GM10266 (cell line): ENCODE measurements around the gene MPRIP.
"Not testable (repeated sequence)": the region's sequence is repeated elsewhere in the genome, so short reads cannot be mapped to it uniquely, and the experiment has no call there.

Experiments used
- DNase-seq: peaks from one replicate; pipeline ENCODE4 v3.0.0; 2012; ENCODE audit errors: extremely low spot score
- TF ChIP-seq, protein P1 (sequence below): IDR thresholded peaks from 2 replicates; pipeline ENCODE4 v1.5.1; 2012; ENCODE audit warnings: mild to moderate bottlenecking, low read depth; ENCODE audit not compliant: control insufficient read depth, insufficient read depth; ENCODE audit errors: missing control alignments

MPRIP gene

DNA sequence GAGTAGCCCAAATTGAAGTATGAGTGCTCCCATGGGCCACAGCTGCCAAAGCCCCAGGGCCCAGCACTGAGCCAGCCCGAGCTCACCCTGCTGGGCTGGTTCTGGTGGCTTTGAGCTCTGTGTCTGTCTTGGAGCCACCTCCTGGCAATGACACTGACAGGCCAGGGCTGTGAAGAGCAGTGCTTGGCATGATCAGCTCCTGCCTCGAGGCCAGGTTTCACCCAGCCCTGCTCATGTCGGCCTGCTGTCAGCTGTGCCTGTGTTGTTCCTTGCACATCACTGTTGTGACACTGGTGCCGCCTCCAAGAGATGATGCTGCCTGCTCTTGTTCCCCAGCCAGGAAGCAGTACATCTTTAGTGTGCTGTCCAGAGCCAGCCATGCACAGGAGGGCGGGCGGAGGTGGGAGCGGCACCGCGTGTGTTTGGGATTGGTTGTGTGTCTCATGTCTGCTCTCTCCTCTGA lies 137.9 kb downstream of the MPRIP start:
- TF ChIP-seq, protein P1, sequence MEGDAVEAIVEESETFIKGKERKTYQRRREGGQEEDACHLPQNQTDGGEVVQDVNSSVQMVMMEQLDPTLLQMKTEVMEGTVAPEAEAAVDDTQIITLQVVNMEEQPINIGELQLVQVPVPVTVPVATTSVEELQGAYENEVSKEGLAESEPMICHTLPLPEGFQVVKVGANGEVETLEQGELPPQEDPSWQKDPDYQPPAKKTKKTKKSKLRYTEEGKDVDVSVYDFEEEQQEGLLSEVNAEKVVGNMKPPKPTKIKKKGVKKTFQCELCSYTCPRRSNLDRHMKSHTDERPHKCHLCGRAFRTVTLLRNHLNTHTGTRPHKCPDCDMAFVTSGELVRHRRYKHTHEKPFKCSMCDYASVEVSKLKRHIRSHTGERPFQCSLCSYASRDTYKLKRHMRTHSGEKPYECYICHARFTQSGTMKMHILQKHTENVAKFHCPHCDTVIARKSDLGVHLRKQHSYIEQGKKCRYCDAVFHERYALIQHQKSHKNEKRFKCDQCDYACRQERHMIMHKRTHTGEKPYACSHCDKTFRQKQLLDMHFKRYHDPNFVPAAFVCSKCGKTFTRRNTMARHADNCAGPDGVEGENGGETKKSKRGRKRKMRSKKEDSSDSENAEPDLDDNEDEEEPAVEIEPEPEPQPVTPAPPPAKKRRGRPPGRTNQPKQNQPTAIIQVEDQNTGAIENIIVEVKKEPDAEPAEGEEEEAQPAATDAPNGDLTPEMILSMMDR: no peak
- DNase-seq: no peak

DNA sequence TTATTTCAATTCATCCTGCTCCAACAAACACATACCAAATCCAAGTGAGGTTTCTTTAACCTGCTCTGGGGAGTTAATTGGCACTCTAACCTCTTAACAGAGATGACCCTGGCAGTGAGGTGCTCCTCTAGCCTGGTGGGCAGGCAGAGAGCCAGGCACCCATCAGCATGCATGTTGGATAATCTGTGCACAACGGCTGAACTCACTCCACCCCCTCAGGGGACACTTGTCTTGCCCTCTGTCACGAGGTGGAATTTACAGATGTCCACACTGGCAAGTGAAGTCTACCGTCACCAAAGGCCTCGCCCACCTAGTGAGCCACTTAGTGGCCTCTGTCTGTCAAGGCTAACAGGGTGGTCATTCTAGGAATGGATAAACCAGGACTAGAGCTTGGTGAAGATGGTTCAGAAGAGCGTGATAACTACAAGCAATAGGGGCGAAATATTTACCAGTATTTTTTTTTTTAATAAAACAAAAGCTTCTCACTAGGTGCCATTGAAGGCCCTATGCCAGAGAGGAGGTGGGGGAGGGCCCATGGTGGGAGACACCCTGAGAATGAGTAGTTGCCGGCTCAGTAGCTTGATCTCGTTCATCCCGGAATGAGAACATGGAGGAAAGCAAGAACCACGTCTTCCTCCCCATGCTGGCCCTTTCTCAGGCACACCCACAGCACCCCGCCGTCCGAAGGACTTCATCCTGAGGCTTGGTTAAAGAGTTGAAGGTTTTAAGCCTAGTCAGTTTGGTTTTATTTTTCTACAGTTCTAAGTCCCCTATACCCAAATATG lies 138.7 kb downstream of the MPRIP start:
- TF ChIP-seq, protein P1: no peak
- no peak for DNase-seq

- no peak for DNase-seq
- TF ChIP-seq, protein P1: no peak
These were observed 139.7 kb downstream of the MPRIP start for GRCh38 chr17:17181666-17182597.

- TF ChIP-seq, protein P1: no peak
These were observed 140.4 kb downstream of the MPRIP start for GRCh38 chr17:17182598-17183136.

GRCh38 chr17:17183744-17184143 lies 141.5 kb downstream of the MPRIP start:
- TF ChIP-seq, protein P1: no peak
- DNase-seq: no peak

More at GRCh38 chr17:17182598-17183136, 140.4 kb downstream of the MPRIP start:
- DNase-seq: no peak

DNA sequence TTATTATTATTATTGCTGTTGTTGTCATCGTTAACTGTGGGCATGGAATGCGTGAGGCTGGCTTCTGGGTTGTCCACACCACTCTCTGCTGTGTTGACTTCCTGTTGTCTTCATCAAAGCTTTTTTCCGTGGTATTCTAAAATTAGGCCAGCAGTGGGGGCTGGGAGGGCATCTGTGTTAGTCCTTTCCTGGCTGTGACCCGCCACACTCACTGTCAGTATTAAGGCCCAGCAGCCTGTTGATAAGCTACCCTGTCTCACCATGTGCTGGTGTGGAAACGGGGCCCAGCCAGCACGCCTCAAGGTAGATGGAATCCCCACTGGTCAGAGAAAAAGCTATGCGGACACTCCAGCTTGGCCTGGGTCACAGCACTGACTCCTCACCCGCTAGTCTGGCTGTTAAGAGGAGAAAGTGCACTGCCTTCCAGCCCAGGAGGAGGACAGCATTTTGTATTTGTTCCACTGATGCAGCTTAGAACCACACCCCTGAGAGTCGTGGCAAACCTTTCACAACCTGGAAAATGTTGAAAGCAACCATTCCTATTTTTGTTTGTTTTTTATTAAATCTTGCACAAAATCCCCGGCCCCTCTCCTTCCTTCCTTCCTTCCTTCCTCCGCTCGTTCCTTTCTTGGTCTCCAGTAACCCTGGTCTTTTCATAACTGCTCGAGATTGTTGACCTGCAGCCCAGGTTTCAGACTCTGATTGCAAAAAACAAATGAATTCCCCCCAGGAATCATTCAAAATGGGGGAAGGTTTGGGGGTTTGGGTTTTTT lies 142.9 kb downstream of the MPRIP start:
- DNase-seq: not testable (repeated sequence)

DNA sequence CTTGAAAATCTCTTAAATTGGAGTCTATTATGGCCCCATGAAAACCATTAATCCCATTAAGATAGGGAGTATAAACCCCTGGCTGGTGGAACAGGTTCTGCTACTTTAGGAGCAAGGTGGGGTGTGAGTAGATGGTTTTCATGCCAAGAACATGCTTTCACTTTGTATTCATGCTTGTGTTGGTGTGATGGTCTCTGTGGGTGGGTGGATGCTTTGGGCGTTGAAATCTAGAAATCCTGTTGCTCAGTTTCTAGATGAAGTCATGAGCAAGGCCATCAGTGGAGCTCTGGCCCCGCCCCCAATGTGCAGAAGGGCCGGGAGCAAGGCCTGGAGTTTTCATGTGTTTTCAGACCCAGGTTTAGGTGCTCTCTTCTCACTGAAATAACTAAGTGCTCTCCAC lies 143.8 kb downstream of the MPRIP start:
- peak; percentile 63 for DNase-seq
- TF ChIP-seq, protein P1: no peak
